GM21390 (cell line): ENCODE measurements around the gene SLC25A14.
"Not testable (repeated sequence)": the region's sequence is repeated elsewhere in the genome, so short reads cannot be mapped to it uniquely, and the experiment has no call there.

Source experiments
- ATAC-seq: cut with Tn5 transposase; IDR thresholded peaks from one replicate; pipeline ENCODE4 v1.9.1; 2021; ENCODE audit not compliant: unreplicated experiment

SLC25A14 gene, protein sequence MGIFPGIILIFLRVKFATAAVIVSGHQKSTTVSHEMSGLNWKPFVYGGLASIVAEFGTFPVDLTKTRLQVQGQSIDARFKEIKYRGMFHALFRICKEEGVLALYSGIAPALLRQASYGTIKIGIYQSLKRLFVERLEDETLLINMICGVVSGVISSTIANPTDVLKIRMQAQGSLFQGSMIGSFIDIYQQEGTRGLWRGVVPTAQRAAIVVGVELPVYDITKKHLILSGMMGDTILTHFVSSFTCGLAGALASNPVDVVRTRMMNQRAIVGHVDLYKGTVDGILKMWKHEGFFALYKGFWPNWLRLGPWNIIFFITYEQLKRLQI

DNA sequence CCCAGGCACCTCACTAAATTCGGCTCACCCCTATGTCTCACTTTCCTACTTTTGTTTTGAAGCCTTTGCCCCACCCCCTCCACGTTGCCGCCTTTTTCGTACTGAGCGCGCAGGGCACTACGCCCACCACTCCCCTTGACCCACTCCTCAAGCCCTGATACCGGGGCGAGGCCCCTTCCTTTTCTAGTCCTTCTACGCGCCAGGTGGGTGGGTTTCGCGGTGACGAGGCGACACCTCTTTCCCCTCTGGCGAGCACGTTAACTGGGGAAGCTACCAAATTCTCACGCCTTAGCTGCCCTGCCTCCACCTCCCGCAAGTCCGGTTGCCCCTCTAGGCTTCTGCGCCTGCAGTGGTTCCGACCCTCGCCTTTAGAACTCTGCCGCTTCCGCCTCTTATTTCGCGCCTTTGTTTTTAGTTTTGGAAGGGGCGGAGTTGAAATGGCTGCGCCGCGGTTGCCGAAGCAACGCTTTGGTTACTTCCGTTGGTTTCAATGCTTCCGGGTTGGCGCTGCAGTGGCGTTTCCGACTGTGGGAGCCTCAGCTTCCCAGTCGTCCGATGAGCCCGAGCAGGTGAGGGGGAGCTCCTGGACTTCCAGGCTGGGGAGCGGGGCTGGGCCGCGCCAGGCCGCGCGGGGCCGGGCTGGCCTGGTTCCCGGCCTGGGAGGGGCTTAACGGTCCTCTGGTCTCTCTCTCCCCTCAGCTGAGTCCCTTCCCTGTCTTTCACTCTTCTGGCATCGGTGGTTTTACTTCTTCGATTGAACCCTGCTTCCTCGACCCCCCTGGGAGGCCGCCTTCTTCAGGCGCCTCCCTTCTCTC lies at the start of gene SLC25A14:
Gene SLC25A14 (plus strand): TSS at position 512 of the 815 bp plus-strand sequence. CDS start 360 bp downstream, outside the sequence.
- ATAC-seq = peak; percentile 97

DNA sequence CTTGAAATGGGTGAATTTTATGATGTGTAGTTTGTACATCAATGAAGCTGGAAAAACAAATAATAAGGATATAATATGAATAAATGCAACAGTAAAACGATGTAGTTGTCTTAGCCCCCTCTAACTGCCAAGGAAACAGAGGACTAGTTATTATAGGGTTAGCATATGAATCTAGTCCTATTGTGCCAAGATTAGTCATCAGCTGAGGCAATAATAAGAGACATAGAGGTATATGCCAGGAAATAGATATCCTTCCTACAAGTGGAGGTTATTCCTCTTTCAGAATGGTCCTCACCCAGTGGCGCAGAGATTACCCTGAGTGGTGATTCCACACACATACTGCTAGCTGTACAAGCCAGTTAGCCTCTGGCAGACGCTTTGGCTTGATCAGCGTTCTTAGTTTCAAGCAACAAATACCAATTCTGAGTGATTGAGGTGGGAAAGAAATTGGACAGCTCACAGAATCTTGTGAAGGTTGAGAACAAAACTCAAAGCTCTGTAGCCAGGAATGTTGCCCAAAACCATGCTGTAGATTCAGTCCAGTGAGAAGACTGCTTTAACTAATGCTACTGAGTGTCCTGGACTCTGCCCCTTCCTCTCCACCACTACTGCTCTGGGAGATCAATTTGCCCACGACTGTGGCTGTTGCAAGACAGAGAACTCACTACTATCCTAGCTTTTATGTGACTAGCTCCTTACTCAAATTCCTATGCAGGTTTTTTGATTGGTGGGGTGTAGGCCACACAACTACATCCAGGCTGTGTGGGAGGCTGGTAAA lies 44.0 kb upstream of the SLC25A14 start:
- no peak for ATAC-seq

DNA sequence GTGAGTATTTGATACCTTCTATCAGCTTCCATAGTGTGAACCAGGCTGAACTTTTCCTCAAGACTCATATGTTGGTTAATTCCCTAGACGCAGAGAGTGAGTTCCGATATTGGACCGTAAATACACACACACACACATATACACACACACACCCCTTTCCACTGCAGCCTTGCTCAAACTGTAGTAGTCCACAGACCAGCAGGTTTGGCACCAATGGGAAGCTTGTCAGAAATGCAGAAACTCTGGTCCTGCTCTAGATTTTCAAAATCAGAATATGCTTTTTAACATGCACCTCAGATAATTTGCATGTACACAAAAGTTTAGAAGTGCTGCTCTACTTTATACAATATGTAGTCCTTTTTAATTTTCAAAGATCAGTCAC lies 43.4 kb upstream of the SLC25A14 start:
- no peak for ATAC-seq

DNA sequence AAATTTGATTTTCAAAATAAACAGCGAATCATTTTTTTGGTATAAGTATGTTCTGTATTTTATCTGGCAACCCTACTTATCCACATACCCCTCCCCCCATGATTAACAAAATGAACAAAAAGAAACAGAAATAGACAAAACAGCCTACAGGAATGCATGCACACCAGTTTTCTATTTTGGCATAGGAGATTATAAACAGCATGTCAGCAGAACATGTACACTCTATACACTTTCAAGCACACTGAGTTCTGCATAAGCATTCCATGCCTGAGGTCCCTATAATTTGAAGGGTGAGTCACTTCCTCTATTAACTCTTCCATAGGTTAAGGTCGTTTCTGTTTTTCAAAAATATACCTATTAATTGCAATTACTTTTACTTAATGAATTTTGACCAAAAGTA lies 43.0 kb upstream of the SLC25A14 start:
- ATAC-seq = no peak

DNA sequence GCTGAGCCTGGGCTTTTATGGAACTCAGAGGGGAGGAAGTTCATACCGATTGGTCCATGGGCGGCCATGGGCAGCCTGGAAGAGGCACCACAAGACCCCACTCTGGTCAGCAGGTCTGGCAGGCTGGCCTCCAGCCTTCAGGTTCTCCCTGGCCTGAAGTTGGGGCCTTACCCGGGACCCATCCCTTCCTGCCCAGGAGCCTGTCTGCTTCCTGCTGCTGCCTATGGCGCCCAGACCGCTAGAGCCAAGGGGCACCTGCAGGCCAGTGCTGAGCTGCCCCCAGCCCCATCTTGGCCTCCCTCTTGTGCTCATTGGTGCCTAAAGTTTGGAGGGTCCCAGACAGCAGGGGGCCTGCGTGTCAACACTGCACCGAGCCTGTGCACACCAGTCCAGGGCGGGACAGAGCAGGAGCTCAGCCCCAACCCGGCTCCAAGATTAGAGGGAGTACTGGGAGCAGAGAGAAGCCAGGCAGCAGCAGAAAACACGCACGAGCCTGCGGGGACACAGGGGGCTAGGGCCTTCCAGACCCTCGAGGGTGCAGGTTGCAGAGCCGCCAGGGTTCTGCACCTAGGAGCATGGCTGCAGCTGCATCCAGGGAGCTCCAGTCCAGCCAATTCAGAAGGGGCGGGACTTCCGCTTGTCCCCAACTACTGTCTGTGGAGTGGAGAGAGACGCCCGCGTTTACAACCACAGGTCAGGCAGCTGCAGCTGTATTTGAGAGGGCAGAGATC lies 40.3 kb upstream of the SLC25A14 start:
- no peak for ATAC-seq

DNA sequence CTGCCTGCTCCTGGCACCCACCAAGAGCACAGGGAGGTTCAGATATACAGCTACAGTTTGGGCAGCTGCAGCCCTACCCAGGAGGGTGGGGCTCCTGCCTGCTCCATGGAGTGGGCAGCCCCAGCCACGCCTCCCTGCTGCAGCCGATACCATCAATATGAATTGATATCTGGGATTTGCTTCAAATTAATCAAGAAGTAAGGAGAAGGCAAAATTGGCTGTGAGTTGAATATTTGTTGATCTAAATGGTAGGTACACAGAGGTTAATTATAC lies 39.8 kb upstream of the SLC25A14 start:
- ATAC-seq = no peak

DNA sequence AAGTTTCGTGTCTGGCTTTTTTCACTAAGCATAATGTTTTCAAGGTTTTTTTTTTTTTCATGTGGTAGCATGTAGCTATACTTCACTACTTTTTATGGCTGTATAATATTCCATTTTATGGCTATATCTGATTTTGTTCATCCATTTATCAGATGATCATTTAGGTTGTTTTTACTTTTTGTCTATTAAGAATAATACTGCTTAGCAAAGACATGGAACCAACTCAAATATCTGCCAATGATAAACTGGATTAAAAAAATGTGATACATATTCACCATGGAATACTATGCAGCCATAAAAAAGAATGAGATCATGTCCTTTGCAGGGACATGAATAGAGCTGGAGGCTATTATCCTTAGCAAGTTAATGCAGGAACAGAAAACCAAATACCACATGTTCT lies 38.3 kb upstream of the SLC25A14 start:
- ATAC-seq = no peak

DNA sequence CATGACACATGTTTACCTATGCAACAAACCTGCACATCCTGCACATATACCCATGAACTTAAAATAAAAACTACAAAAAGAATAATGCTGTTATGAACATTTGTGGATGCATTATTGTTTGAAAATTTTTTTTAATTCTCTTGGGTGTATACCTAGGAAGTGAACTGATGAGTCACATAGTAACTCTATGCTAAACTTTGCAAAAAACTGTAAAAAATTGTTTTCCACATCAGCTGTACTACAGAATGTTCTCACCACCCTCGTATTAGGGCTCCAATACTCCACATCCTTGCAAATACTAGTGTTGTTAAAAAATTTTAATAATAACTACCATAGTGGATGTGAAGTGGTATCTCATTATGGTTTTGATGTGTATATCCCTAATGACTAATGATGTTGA lies 37.7 kb upstream of the SLC25A14 start:
- ATAC-seq = no peak

DNA sequence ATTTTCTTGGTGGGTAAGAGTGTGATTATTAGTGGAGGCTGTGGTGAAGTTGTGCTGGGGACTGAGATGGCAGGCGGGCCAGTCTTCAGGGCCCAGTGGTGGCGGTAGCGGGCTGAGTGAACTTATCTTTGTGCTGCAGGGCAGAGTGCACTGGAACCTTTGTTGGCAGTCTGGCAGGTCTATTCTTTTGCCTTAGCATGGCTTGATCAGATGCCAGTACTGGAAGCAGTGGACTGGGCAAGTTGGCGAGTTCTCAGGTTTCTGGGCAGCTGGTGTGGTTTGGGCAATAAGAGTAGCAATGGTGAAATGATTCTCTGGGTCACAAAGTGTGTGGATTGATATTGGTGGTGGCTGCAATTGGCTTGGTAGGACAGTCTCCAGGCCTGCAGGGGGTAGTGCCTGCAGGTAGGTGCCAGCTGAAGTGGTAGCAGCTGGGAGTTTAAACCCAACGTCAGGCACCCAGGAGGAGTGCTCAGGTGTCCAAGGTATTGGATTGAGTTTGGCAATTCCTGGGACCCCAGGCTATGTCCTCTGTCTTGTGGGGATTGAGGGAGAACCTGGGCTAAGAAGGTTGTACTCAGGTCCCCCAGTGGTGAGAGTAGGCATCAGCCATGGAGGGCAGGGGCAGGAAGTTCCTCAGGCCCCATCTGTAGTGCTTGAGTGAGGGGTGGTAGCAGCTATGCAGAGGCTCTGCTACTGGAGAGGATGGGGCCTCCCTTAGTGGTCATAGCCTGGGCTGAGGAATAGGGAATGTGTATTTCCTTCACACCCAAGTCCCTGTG lies 34.9 kb upstream of the SLC25A14 start:
- ATAC-seq = no peak

DNA sequence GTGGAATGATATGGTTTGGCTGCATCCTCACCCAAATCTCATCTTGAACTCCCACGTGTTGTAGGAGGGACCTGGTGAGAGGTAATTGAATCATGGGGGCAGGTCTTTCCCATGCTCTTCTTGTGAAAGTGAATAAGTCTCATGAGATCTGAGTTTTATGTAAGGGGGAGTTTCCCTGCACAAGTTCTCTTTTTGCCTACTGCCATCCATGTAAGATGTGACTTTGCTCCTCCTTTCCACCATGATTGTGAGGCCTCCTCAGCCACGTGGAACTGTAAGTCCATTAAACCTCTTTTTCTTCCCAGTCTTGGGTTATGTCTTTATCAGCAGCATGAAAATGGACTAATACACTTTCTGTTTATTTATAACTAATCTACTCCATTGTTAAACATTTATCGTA lies 19.8 kb upstream of the SLC25A14 start:
- ATAC-seq = not testable (repeated sequence)

DNA sequence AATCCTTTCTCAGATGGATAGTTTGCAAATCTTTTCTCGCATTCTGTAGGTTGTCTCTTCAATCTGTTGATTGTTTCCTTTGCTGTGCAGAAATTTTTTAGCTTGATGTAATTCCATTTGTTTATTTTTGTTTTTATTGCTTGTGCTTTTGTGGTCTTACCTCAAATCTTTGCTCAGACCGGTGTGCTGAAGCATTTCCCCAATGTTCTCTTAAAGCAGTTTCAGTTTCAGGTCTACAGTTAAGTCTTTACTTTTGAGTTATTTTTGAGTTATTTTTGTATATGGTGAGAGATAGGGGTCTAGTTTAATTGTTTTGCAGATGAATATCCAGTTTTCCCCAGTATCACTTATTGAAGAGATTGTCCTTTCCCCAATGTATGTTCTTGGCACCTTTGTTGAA lies 18.2 kb upstream of the SLC25A14 start:
- ATAC-seq = peak; percentile 78

DNA sequence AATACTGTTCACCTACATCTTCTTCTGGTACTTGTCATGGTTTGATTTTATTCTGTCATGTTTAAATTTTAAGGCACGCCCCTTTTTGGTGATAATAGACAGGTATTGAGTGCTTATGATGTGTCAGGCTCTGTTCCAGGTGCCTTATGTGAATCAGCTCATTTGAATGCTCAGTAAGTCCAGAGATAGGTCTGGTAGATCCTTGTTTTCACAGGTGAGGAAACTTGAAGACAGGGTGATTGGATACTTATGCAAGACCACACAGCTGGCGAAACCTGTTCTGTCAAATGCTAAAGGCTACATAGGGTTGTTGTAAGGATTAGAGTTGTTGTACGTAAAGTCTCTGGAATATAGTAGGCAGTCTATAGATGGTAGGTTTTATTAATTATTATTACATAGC lies 9.6 kb upstream of the SLC25A14 start:
- ATAC-seq = no peak

DNA sequence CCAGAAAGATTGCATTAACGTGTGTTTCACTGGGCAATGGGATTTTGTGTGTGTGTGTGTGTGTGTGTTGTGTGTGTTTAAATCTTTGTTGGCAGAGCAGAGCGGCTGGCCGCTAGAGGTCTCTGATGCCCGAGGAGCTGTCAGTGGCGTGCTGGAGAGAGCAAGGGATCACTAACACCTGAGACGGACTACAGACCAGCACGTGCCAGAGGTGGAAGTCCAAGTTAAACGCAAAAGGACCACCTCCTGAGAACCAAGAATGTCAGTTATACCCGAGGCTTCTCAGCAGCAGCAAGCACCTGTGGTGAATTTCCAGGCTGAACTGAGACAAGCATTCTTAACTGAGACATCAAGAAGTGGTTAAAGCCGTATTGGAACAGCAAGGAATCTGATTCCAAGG lies 9.0 kb upstream of the SLC25A14 start:
- peak; percentile 88 for ATAC-seq

DNA sequence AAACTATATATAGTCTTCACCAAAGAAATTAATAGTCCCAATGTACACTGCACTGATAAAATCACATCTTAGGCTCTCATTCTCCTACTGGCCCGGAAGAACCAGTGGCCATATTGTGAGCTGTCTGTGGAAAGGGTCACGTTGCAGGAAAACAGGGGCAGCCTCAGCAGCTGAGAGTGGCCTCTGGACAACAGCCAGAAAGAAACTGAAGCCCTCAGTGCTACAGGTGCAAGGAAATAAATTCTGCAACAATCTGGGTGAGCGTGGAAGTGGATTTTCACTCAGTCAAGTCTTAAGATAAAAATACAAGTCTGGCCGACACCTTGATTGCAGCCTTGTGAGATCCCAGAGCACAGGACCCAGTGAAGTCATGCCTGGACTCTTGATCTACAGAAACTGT lies 3.2 kb upstream of the SLC25A14 start:
- ATAC-seq = no peak

DNA sequence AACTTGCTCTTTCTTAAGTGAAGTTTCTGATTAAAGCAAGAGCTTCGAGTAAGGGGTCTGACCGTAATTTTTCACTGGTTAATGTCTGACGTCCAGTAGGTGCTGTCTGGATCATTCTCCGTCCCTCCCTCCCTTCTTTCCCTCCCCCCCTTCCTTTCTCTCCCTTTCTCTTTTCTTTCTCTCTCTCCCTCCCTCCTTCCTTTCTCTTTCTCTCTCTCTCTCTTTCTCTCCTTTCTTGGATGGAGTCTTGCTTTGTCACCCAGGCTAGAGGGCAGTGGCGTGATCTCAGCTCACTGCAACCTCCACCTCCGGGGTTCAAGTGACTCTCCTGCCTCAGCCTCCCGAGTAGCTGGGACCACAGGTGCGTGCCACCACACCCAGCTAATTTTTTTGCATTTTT lies 850 bp upstream of the SLC25A14 start:
- not testable (repeated sequence) for ATAC-seq

DNA sequence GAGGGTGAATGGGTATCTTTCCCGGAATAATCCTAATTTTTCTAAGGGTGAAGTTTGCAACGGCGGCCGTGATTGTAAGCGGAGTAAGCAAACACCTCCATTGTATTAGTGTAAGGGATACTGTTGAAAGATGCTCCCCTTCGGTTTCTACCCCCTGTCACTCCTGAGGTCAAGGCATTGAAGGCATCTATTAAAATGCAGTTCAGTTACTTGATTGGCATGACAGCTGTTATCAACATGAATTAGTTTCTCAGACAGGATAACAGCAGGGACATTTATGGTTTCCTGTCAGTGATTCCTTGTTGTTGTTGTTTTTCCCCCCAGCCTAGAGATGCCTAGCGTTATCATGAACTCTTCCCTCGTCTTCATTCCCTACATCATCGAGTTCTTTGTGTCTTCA lies 552 bp downstream of the SLC25A14 start:
- ATAC-seq = no peak

DNA sequence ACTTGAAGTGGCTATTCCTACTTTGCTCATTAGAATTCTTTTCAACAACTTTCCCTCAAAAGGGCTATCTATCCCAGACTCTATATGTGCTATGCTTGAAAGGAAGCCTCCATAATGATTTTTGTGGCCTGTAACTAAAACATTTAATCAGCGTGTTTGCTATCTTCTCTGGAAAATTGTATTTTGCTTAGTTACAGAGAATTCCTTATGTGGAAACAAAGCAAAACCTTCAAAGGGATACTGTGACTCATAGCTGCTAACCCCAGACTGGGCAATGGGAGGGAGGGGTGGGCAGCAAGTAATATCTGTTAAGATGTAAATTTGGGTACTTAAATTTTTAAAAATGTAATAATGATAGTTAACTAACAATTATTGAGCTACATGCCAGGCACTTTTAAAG lies 3.7 kb downstream of the SLC25A14 start:
- ATAC-seq = no peak

DNA sequence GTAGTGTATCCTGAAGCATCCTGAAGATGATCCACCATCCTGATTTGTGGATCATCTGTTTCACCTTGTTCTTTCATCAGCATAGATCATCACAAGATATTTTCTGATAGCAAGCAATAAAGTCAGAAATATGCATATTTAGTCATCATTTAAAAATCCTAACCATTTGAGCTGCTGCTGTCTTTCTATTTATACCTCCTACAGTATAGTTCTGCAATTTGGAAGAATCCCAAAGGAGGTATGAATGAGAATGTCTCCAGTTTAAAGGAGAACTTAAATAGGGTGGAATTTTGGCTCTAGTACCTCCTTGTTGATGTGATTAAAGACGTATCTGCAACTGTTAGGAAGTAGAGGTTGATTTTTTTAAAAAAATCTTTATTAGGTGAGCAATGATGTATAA lies 7.6 kb downstream of the SLC25A14 start:
- no peak for ATAC-seq

DNA sequence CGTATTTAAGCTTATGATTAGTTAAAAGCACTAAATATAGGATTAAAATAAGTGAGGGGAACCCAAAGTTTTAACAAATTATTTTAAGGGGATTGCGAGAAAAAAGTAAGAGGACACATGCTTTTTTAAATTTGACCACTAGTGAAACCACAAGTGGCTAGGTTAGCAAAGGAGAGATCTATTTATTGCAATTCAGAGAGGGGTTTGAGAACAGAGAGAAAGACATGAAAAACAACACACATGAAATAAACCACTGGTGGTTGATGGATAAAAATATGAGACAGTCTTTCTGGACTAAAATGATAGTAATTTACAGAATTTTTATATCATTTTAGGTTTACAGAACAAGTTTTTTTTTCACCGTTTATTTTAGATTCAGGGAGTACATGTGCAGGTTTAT lies 11.8 kb downstream of the SLC25A14 start:
- no peak for ATAC-seq

DNA sequence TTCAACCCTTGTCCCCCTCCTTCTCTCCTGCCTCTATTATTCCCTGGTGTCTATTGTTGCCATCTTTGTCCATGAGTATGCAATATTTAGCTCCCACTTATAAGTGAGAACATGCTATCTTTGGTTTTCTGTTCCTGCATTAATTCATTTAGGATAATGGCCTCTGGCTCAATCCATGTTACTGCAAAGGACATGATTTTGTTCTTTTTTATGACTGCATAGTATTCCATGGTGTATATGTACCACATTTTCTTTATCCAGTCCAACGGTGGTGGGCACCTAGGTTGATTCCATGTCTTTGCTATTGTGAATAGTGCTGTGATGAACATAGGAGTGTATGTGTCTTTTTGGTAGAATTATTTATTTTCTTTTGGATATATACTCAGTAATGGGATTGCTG lies 12.3 kb downstream of the SLC25A14 start:
- not testable (repeated sequence) for ATAC-seq
